Caco-2 (cell line): ENCODE results near the gene SIM1. TPM values are rescaled to one million over a fixed set of nuclear protein-coding genes. Genes with fewer than 3 reads are reported as not detected.

ENCODE experiments used
- BruUV-seq: library from RNA; stranded (reverse); fragments of 400-500 nt; replicated peaks from 2 replicates; lab custom pipeline; 2021; lab: Mats Ljungman, UMichigan
- CTCF ChIA-PET: fragments of 300-600 bp; sonication (Branson Sonifier 250); formaldehyde crosslinking; loops from one replicate; lab custom pipeline; 2022; ENCODE audit warnings: antibody characterized with exemption; lab: Charles Lee
- POLR2A ChIA-PET: fragments of 300-600 bp; sonication (Branson Sonifier 250); formaldehyde crosslinking; loops from one replicate; lab custom pipeline; 2022; ENCODE audit warnings: antibody characterized with exemption; lab: Charles Lee
- DNase-seq, 2 experiments: peaks; one replicate each; pipeline versions ENCODE4 v3.0.0 to v3.0.0-alpha.2; 2020 to 2022
- H3K27me3 ChIP-seq: replicated peaks from 2 replicates; pipeline ENCODE4 v1.6.0; 2011; ENCODE audit warnings: low read length; ENCODE audit not compliant: control insufficient read depth, insufficient read depth
- H3K36me3 ChIP-seq: 2 replicates; pipeline ENCODE4 v1.5.1; 2011; ENCODE audit warnings: low read length; ENCODE audit not compliant: control insufficient read depth, insufficient read depth
- H3K4me1 ChIP-seq: fragments of 250-450 bp; sonication (Bioruptor Pico); 2 replicates; pipeline ENCODE4 v1.5.1; 2020; ENCODE audit warnings: mild to moderate bottlenecking
- H3K4me3 ChIP-seq: 2 replicates; pipeline ENCODE4 v1.5.1; 2011; ENCODE audit warnings: low read depth, mild to moderate bottlenecking, control low read depth, low read length
- H3K9me3 ChIP-seq: fragments of 250-450 bp; sonication (Bioruptor Pico); 2 replicates; pipeline ENCODE4 v1.5.1; 2020; ENCODE audit warnings: mild to moderate bottlenecking, moderate library complexity
- H3K27ac Mint-ChIP-seq: one replicate; pipeline ENCODE4 v1.8.0; 2022; ENCODE audit warnings: mixed read lengths; ENCODE audit not compliant: unreplicated experiment
- H3K27me3 Mint-ChIP-seq: one replicate; pipeline ENCODE4 v1.8.0; 2022; ENCODE audit warnings: mixed read lengths; ENCODE audit not compliant: insufficient read depth, unreplicated experiment
- H3K36me3 Mint-ChIP-seq: one replicate; pipeline ENCODE4 v1.8.0; 2022; ENCODE audit warnings: mild to moderate bottlenecking, mixed read lengths; ENCODE audit not compliant: insufficient read depth, unreplicated experiment
- H3K4me1 Mint-ChIP-seq: one replicate; pipeline ENCODE4 v1.8.0; 2022; ENCODE audit warnings: low read depth, mixed read lengths; ENCODE audit not compliant: unreplicated experiment
- H3K4me3 Mint-ChIP-seq: one replicate; pipeline ENCODE4 v1.8.0; 2022; ENCODE audit warnings: mild to moderate bottlenecking, moderate library complexity, mixed read lengths; ENCODE audit not compliant: unreplicated experiment
- H3K9me3 Mint-ChIP-seq: one replicate; pipeline ENCODE4 v1.8.0; 2022; ENCODE audit warnings: mixed read lengths; ENCODE audit not compliant: unreplicated experiment
- intact Hi-C: fragments of 100-400 bp; cut with micrococcal nuclease; formaldehyde crosslinking; loops from one replicate; pipeline ENCODE4 v1.10.0; 2022; ENCODE audit not compliant: unreplicated experiment
- total RNA-seq: library from RNA; stranded (reverse); gene quantifications from 2 replicates; pipeline ENCODE4 v1.2.3, GENCODE V29; 2022
- TF ChIP-seq, protein P1 (sequence below), 2 experiments: fragments of 200-600 bp in 1 of 2; IDR thresholded peaks; 1 replicate in 1 of 2; 2 replicates in 1 of 2; pipeline versions ENCODE4 v1.5.1 to v1.8.0; 2011 to 2022; ENCODE audit warnings: antibody characterized with exemption in 1 of 2, control low read depth in 1 of 2, inconsistent platforms in 1 of 2, low read depth in 1 of 2, low read length in 1 of 2, mild to moderate bottlenecking in 1 of 2, moderate library complexity in 1 of 2; ENCODE audit not compliant: insufficient read depth in 1 of 2, severe bottlenecking in 1 of 2, unreplicated experiment in 1 of 2

The SIM1 gene
- total RNA-seq, 1 experiment from 2014 or later, result not detected

DNA sequence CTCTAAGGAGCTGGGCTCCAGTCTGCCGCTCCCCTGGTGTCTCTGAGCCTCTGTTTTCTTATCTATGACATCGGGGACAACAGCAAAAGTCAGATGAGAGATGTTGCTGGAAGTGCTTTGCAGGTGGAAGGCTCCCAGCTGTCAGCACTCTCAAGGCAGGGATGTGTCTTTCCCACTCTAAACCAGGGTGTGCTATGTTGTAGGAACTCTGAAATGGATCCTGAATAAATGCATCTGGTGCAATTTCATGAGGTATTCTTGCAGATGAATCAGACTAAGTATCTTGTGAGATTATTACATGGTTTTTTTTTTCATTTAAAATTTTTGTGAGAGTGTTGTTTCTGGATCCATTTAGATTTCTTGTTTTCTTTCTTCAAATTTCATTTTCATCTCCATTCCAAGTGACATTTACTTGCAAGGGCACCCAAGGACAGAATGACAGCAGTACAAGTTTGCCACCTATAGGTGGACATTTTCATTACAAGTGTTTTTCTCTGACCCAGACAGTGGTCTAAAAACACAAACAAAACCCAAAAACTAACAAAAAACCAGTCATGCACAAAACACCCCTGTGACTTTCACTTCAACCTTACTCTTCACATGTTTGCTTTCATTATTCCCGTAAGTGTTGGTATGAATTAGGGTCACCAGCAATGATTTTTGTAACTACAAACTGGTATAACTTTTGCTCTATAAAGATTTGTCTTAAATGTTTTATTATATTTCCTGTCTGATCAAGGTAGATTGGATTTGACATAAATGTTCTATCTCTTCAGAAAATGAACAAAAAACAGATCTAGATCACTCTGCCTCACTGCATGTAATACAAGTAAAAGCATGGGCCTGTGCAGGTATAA, 14.7 kb upstream of the SIM1 start:
- CTCF ChIA-PET, result interaction anchor here (0.6 to 1.1 kb wide), 3 partner anchors 8 to 478 kb away, joined by 3 read pairs; no protein-coding TSS in a partner anchor
- no peak overlapping the region for H3K4me3 Mint-ChIP-seq
- no TSS peak for BruUV-seq

GRCh38 chr6:100475554-100476320, 11.0 kb upstream of the SIM1 start:
- Mint-ChIP-seq H3K27ac (no peak overlapping the region), H3K36me3 (no peaks in the 10 kb centered on the region), H3K9me3 (no peaks in the 10 kb centered on the region), H3K4me1 (no peaks in the 10 kb centered on the region), H3K4me3 (no peak overlapping the region), H3K27me3 (no peaks in the 10 kb centered on the region)
- H3K4me1 ChIP-seq, result no peaks in the 10 kb centered on the region
- H3K4me3 ChIP-seq, result no peak overlapping the region
- no TSS peak for BruUV-seq
- intact Hi-C loops, result loop anchor here (10.0 kb wide), 1 partner anchor 221 kb away; no protein-coding TSS in a partner anchor
- no peaks in the 10 kb centered on the region for H3K27me3 ChIP-seq
- TF ChIP-seq, protein P1, sequence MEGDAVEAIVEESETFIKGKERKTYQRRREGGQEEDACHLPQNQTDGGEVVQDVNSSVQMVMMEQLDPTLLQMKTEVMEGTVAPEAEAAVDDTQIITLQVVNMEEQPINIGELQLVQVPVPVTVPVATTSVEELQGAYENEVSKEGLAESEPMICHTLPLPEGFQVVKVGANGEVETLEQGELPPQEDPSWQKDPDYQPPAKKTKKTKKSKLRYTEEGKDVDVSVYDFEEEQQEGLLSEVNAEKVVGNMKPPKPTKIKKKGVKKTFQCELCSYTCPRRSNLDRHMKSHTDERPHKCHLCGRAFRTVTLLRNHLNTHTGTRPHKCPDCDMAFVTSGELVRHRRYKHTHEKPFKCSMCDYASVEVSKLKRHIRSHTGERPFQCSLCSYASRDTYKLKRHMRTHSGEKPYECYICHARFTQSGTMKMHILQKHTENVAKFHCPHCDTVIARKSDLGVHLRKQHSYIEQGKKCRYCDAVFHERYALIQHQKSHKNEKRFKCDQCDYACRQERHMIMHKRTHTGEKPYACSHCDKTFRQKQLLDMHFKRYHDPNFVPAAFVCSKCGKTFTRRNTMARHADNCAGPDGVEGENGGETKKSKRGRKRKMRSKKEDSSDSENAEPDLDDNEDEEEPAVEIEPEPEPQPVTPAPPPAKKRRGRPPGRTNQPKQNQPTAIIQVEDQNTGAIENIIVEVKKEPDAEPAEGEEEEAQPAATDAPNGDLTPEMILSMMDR (IDR thresholded peaks at IDR 0.05; ENCODE audit: insufficient read depth in 1 of 2, low read depth in 1 of 2, low read length in 1 of 2, severe bottlenecking in 1 of 2, unreplicated experiment in 1 of 2), result no peak
- no peaks in the 10 kb centered on the region for H3K9me3 ChIP-seq
- DNase-seq, result no peak
- no peaks in the 10 kb centered on the region for H3K36me3 ChIP-seq
- ChIA-PET CTCF (interaction anchor here (1.1 kb wide), 1 partner anchor 359 kb away, joined by 3 read pairs; no protein-coding TSS in a partner anchor), POLR2A (no interaction called here)

More for the DNA sequence above, 14.7 kb upstream of the SIM1 start:
- H3K27me3 Mint-ChIP-seq, result no peaks in the 10 kb centered on the region
- intact Hi-C loops, result loop anchor here (1.0 to 10.0 kb wide), 8 partner anchors 94 to 477 kb away; no protein-coding TSS in a partner anchor
- H3K27ac Mint-ChIP-seq, result no peak overlapping the region
- H3K4me1 ChIP-seq, result no peaks in the 10 kb centered on the region
- no peaks in the 10 kb centered on the region for H3K9me3 ChIP-seq
- no peaks in the 10 kb centered on the region for H3K4me1 Mint-ChIP-seq
- no peaks in the 10 kb centered on the region for H3K9me3 Mint-ChIP-seq
- H3K36me3 ChIP-seq, result no peaks in the 10 kb centered on the region
- peak in 1 of 2 experiments; percentile 55 for DNase-seq
- H3K27me3 ChIP-seq, result no peaks in the 10 kb centered on the region
- TF ChIP-seq, protein P1 (IDR thresholded peaks at IDR 0.05; ENCODE audit: insufficient read depth in 1 of 2, low read depth in 1 of 2, low read length in 1 of 2, severe bottlenecking in 1 of 2, unreplicated experiment in 1 of 2), result peak; percentile 70 to 73
- H3K4me3 ChIP-seq, result no peak overlapping the region
- H3K36me3 Mint-ChIP-seq, result no peaks in the 10 kb centered on the region
- POLR2A ChIA-PET, result no interaction called here

DNA sequence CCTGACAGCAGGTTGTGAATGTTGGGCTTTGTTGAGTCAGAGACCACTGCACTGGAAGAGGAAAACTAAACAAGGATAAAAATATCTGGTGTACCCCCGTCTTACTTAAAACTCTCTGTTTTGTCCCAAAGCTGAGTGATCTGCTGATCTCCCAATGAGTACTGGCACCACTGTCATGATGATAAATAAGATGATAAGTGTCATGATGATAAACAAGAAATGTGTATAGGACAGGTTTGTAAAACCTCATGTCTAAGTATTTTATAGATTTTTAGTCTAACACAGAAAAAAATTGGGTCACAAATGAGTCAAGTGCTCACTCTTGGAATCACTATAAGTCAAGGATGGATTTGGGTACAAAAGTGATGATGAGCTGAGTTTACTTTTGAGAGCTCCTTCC, 8.5 kb upstream of the SIM1 start:
- Mint-ChIP-seq H3K27ac (no peak overlapping the region), H3K27me3 (no peaks in the 10 kb centered on the region), H3K36me3 (no peaks in the 10 kb centered on the region), H3K4me3 (no peak overlapping the region), H3K9me3 (no peaks in the 10 kb centered on the region), H3K4me1 (no peaks in the 10 kb centered on the region)
- Histone ChIP-seq H3K9me3 (no peaks in the 10 kb centered on the region), H3K36me3 (no peaks in the 10 kb centered on the region), H3K27me3 (no peaks in the 10 kb centered on the region), H3K4me1 (no peaks in the 10 kb centered on the region), H3K4me3 (no peak overlapping the region)
- no peak for DNase-seq
- no TSS peak for BruUV-seq
- intact Hi-C loops, result loop anchor here (10.0 kb wide), 1 partner anchor 218 kb away; no protein-coding TSS in a partner anchor
- TF ChIP-seq, protein P1 (IDR thresholded peaks at IDR 0.05; ENCODE audit: insufficient read depth in 1 of 2, low read depth in 1 of 2, low read length in 1 of 2, severe bottlenecking in 1 of 2, unreplicated experiment in 1 of 2), result no peak
- ChIA-PET CTCF (no interaction called here), POLR2A (no interaction called here)
